ENCODE results near the gene HENMT1. TPM values are rescaled to one million over a fixed set of nuclear protein-coding genes. Genes with fewer than 3 reads are reported as not detected.
A peak's percentile ranks its signal among the peaks of the same experiment; 100 is the strongest.

HENMT1 gene
- total and polyA plus RNA-seq, 4 donors = 3.4 to 7.8 (median 4.7) TPM

GRCh38 chr1:108657356-108658080 lies 3.4 kb downstream of the HENMT1 start:
- Histone ChIP-seq H3K9me3 (ENCODE audit: control insufficient read depth in 4 of 4, insufficient read depth in 3 of 4, low read length in 3 of 4) (no peaks in the 10 kb centered on the region), H3K27me3 (ENCODE audit: control insufficient read depth in 3 of 3, insufficient read depth in 3 of 3, low read length in 2 of 3) (no peaks in the 10 kb centered on the region), H3K9ac (ENCODE audit: insufficient read depth in 1 of 2, low read length in 2 of 2) (no peak overlapping the region), H3K4me3 (no peak overlapping the region), H3K36me3 (ENCODE audit: control insufficient read depth in 4 of 4, insufficient read depth in 4 of 4, low read length in 4 of 4) (no peaks in the 10 kb centered on the region), H3K4me1 (ENCODE audit: control insufficient read depth in 5 of 5, insufficient read depth in 5 of 5, low read length in 5 of 5) (peaks cover 0 to 10% (median 0%) of the 10 kb centered on the region in 5 donors), H3K27ac (ENCODE audit: low read depth in 1 of 2, low read length in 1 of 2) (no peak overlapping the region)
- WGBS, 2 donors = 58 to 83% methylated on average over 5 of the region's 5 CpGs
- DNase-seq (no peak), ATAC-seq (ENCODE audit: insufficient read depth, low FRiP score) (no peak)
- no peak for TF ChIP-seq CTCF (IDR thresholded peaks at IDR 0.05; ENCODE audit: control extremely low read depth, extremely low read depth)

GRCh38 chr1:108653431-108654105 lies 7.3 kb downstream of the HENMT1 start:
- WGBS, 2 donors = 52 to 56% methylated on average over 2 of the region's 2 CpGs
- H3K9me3 ChIP-seq (ENCODE audit: control insufficient read depth in 4 of 4, insufficient read depth in 3 of 4, low read length in 3 of 4) = no peaks in the 10 kb centered on the region
- H3K9ac ChIP-seq (ENCODE audit: insufficient read depth in 1 of 2, low read length in 2 of 2) = no peak overlapping the region
- H3K36me3 ChIP-seq (ENCODE audit: control insufficient read depth in 4 of 4, insufficient read depth in 4 of 4, low read length in 4 of 4) = peaks cover 0 to 3% (median 0%) of the 10 kb centered on the region in 4 donors
- H3K4me3 ChIP-seq = no peak overlapping the region
- no peak for ATAC-seq (ENCODE audit: insufficient read depth, low FRiP score)
- TF ChIP-seq CTCF (IDR thresholded peaks at IDR 0.05; ENCODE audit: control extremely low read depth, extremely low read depth) = no peak
- H3K27ac ChIP-seq (ENCODE audit: low read depth in 1 of 2, low read length in 1 of 2) = no peak overlapping the region
- no peaks in the 10 kb centered on the region for H3K4me1 ChIP-seq (ENCODE audit: control insufficient read depth in 5 of 5, insufficient read depth in 5 of 5, low read length in 5 of 5)
- no peaks in the 10 kb centered on the region for H3K27me3 ChIP-seq (ENCODE audit: control insufficient read depth in 3 of 3, insufficient read depth in 3 of 3, low read length in 2 of 3)
- no peak for DNase-seq

- peak overlapping the region in 1 of 2 donors; percentile 79 for H3K27ac ChIP-seq (ENCODE audit: low read depth in 1 of 2, low read length in 1 of 2)
- no peak overlapping the region for H3K4me3 ChIP-seq
- no peaks in the 10 kb centered on the region for H3K9me3 ChIP-seq (ENCODE audit: control insufficient read depth in 4 of 4, insufficient read depth in 3 of 4, low read length in 3 of 4)
- peaks cover 0 to 19% (median 5%) of the 10 kb centered on the region in 5 donors for H3K4me1 ChIP-seq (ENCODE audit: control insufficient read depth in 5 of 5, insufficient read depth in 5 of 5, low read length in 5 of 5)
- no peaks in the 10 kb centered on the region for H3K27me3 ChIP-seq (ENCODE audit: control insufficient read depth in 3 of 3, insufficient read depth in 3 of 3, low read length in 2 of 3)
- ATAC-seq (ENCODE audit: insufficient read depth, low FRiP score) (peak; percentile 60), DNase-seq (peak; percentile 75 to 94 (median 86))
- H3K36me3 ChIP-seq (ENCODE audit: control insufficient read depth in 4 of 4, insufficient read depth in 4 of 4, low read length in 4 of 4) = peaks cover 0 to 3% (median 0%) of the 10 kb centered on the region in 4 donors
- no peak for TF ChIP-seq CTCF (IDR thresholded peaks at IDR 0.05; ENCODE audit: control extremely low read depth, extremely low read depth)
- no peak overlapping the region for H3K9ac ChIP-seq (ENCODE audit: insufficient read depth in 1 of 2, low read length in 2 of 2)
- WGBS, 2 donors = 36 to 57% methylated on average over 11 of the region's 11 CpGs
Measured at GRCh38 chr1:108646648-108647269, 14.1 kb downstream of the HENMT1 start.

All from lung (tissue), 12 donors.